Measurements from ENCODE around the gene ACOT2. TPM values are rescaled to one million over a fixed set of nuclear protein-coding genes. Genes with fewer than 3 reads are reported as not detected.

The ACOT2 gene
- total and polyA plus RNA-seq, 8 donors: 24.4 to 44.5 (median 29.1) TPM

GRCh38 chr14:73612339-73613045 lies 43.5 kb downstream of the ACOT2 start, which contains the start of gene ACOT6:
Gene ACOT6 (plus strand): TSS chr14:73612517. CDS start chr14:73612572, 55 bp downstream.
- peak within 1 kb of the TSS; percentile 65 to 81 for H3K27ac ChIP-seq
- intact Hi-C loops (cut with DNase I): no loop called here
- ATAC-seq: peak; percentile 96
- H3K27me3 ChIP-seq: peaks cover 0 to 22% of the 10 kb centered on the region in 2 donors
- no peaks in the 10 kb centered on the region for H3K9me3 ChIP-seq
- peak within 1 kb of the TSS; percentile 59 to 62 for H3K4me3 ChIP-seq
- H3K36me3 ChIP-seq: no peaks in the 10 kb centered on the region
- TF ChIP-seq CTCF (IDR thresholded peaks at IDR 0.05): no peak
- peak; percentile 73 to 88 (median 75) for DNase-seq
- H3K4me1 ChIP-seq: peaks cover 0 to 9% of the 10 kb centered on the region in 2 donors

GRCh38 chr14:73613046-73613383 lies 44.0 kb downstream of the ACOT2 start:
- H3K27me3 ChIP-seq: peaks cover 0 to 22% of the 10 kb centered on the region in 2 donors
- intact Hi-C loops (cut with DNase I): no loop called here

GRCh38 chr14:73613419-73613963 lies 44.5 kb downstream of the ACOT2 start:
- H3K27me3 ChIP-seq: peaks cover 0 to 22% of the 10 kb centered on the region in 2 donors
- intact Hi-C loops (cut with DNase I): no loop called here
- TF ChIP-seq CTCF (IDR thresholded peaks at IDR 0.05): no peak
- H3K9me3 ChIP-seq: no peaks in the 10 kb centered on the region
- H3K36me3 ChIP-seq: no peaks in the 10 kb centered on the region
- no peak overlapping the region for H3K27ac ChIP-seq
- ATAC-seq (no peak), DNase-seq (no peak)
- peaks cover 0 to 9% of the 10 kb centered on the region in 2 donors for H3K4me1 ChIP-seq
- H3K4me3 ChIP-seq: no peak overlapping the region

More at GRCh38 chr14:73613046-73613383, 44.0 kb downstream of the ACOT2 start:
- H3K4me1 ChIP-seq: peaks cover 0 to 9% of the 10 kb centered on the region in 2 donors
- H3K4me3 ChIP-seq: peak overlapping the region; percentile 59 to 62
- H3K27ac ChIP-seq: peak overlapping the region in 1 of 2 donors; percentile 81
- no peaks in the 10 kb centered on the region for H3K9me3 ChIP-seq
- TF ChIP-seq CTCF (IDR thresholded peaks at IDR 0.05): no peak
- DNase-seq (no peak), ATAC-seq (peak; percentile 34)
- no peaks in the 10 kb centered on the region for H3K36me3 ChIP-seq

- DNase-seq: no peak
- Histone ChIP-seq H3K4me3 (no peak overlapping the region), H3K36me3 (no peaks in the 10 kb centered on the region), H3K4me1 (peaks cover 0 to 8% of the 10 kb centered on the region in 2 donors), H3K9me3 (no peaks in the 10 kb centered on the region), H3K27ac (no peak overlapping the region), H3K27me3 (peaks cover 0 to 19% of the 10 kb centered on the region in 2 donors)
- intact Hi-C loops (cut with DNase I): no loop called here
- TF ChIP-seq CTCF (IDR thresholded peaks at IDR 0.05): no peak
- no peak for ATAC-seq
Measured at GRCh38 chr14:73616831-73617230, 47.8 kb downstream of the ACOT2 start.

DNA sequence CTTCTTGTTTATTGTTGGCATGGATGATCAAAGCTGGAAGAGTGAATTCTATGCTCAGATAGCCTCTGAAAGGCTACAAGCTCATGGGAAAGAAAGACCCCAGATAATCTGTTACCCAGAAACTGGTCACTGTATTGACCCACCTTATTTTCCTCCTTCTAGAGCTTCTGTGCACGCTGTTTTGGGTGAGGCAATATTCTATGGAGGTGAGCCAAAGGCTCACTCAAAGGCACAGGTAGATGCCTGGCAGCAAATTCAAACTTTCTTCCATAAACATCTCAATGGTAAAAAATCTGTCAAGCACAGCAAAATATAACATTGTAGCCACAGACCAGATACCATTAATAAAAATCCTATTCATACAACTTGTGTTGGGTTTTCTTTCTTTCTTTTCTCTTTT lies 50.5 kb downstream of the ACOT2 start:
- intact Hi-C loops (cut with DNase I): no loop called here
- Histone ChIP-seq H3K4me1 (no peaks in the 10 kb centered on the region), H3K9me3 (no peaks in the 10 kb centered on the region), H3K27ac (no peak overlapping the region), H3K27me3 (no peaks in the 10 kb centered on the region), H3K4me3 (no peak overlapping the region), H3K36me3 (no peaks in the 10 kb centered on the region)
- ATAC-seq (no peak), DNase-seq (no peak)
- TF ChIP-seq CTCF (IDR thresholded peaks at IDR 0.05): no peak

Measured in left lung (tissue), 10 donors.